H1 (cell line): ENCODE measurements around the gene CSTF3. TPM values are rescaled to one million over a fixed set of nuclear protein-coding genes. Genes with fewer than 3 reads are reported as not detected.

Experiments
- CTCF ChIA-PET: fragments of 300-600 bp; sonication (Branson Sonifier 250); formaldehyde crosslinking; loops from one replicate; lab custom pipeline; 2021; ENCODE audit not compliant: partially characterized antibody; lab: Charles Lee
- POLR2A ChIA-PET: fragments of 300-600 bp; sonication (Branson Sonifier 250); formaldehyde crosslinking; loops from one replicate; lab custom pipeline; 2021; ENCODE audit warnings: inconsistent platforms; ENCODE audit not compliant: partially characterized antibody; lab: Charles Lee
- DNase-seq, 2 experiments: peaks; one replicate each; pipeline versions ENCODE4 v3.0.0 to v3.0.0-alpha.2; 2010 to 2022; ENCODE audit warnings: low spot score in 2 of 2, low read depth in 1 of 2, mixed read lengths in 1 of 2
- FAIRE-seq: peaks from 2 replicates; lab custom pipeline; 2011; peaks lifted over from hg19 to GRCh38; lab: Jason Lieb, UNC
- H2AFZ ChIP-seq: 2 replicates; pipeline ENCODE4 v1.8.1; 2012; ENCODE audit warnings: low read length, inconsistent platforms
- H2AK5ac ChIP-seq: 2 replicates; pipeline ENCODE4 v1.6.1; 2013; ENCODE audit warnings: low read depth, low read length
- H2BK120ac ChIP-seq: replicated peaks from 2 replicates; pipeline ENCODE3; 2013; ENCODE audit warnings: low read depth, low read length, inconsistent platforms
- H2BK12ac ChIP-seq: 2 replicates; pipeline ENCODE4 v1.6.1; 2013; ENCODE audit warnings: low read depth, low read length
- H2BK15ac ChIP-seq: 2 replicates; pipeline ENCODE4 v1.6.1; 2013; ENCODE audit warnings: low read length
- H2BK20ac ChIP-seq: 2 replicates; pipeline ENCODE4 v1.6.1; 2013; ENCODE audit warnings: low read length
- H2BK5ac ChIP-seq: 2 replicates; pipeline ENCODE4 v1.6.1; 2013; ENCODE audit warnings: low read depth, low read length
- H3K14ac ChIP-seq: 2 replicates; pipeline ENCODE4 v1.6.1; 2013; ENCODE audit warnings: inconsistent platforms; ENCODE audit not compliant: insufficient read length
- H3K18ac ChIP-seq: 2 replicates; pipeline ENCODE4 v1.6.1; 2013; ENCODE audit warnings: low read length; ENCODE audit errors: extremely low read depth
- H3K23ac ChIP-seq: 2 replicates; pipeline ENCODE4 v1.6.1; 2013; ENCODE audit warnings: inconsistent platforms; ENCODE audit not compliant: insufficient read length
- H3K23me2 ChIP-seq: 2 replicates; pipeline ENCODE4 v1.6.1; 2013; ENCODE audit warnings: low read depth, low read length
- H3K27ac ChIP-seq: 2 replicates; pipeline ENCODE4 v1.6.1; 2011; ENCODE audit warnings: low read depth, low read length, inconsistent platforms
- H3K27me3 ChIP-seq, 4 experiments: replicated peaks in 1 of 4; 1 replicate in 1 of 4; 2 replicates in 3 of 4; pipeline versions ENCODE4 v1.6.1 to v1.8.1; 2011 to 2013; ENCODE audit warnings: low read length in 3 of 4, mild to moderate bottlenecking in 3 of 4, inconsistent platforms in 2 of 4, mixed read lengths in 2 of 4, moderate library complexity in 1 of 4; ENCODE audit not compliant: control insufficient read depth in 3 of 4, insufficient read depth in 3 of 4; ENCODE audit errors: extremely low read depth in 1 of 4
- H3K36me3 ChIP-seq, 4 experiments: 2 replicates each; pipeline versions ENCODE4 v1.6.1 to v1.8.1; 2011 to 2013; ENCODE audit warnings: mild to moderate bottlenecking in 4 of 4, low read length in 3 of 4, moderate library complexity in 2 of 4, control low read depth in 1 of 4, inconsistent platforms in 1 of 4; ENCODE audit not compliant: insufficient read depth in 4 of 4, control insufficient read depth in 2 of 4
- H3K4ac ChIP-seq: replicated peaks from 2 replicates; pipeline ENCODE3; 2013; ENCODE audit warnings: low read length, low read depth, mixed read lengths, inconsistent platforms; ENCODE audit not compliant: insufficient read length
- H3K4me1 ChIP-seq, 4 experiments: replicated peaks in 1 of 4; 1 replicate in 1 of 4; 2 replicates in 3 of 4; pipeline versions ENCODE4 v1.6.1 to v1.8.1; 2011 to 2013; ENCODE audit warnings: low read length in 3 of 4, inconsistent platforms in 2 of 4, mixed read lengths in 1 of 4; ENCODE audit not compliant: insufficient read depth in 4 of 4, control insufficient read depth in 3 of 4
- H3K4me2 ChIP-seq, 2 experiments: 2 replicates each; pipeline versions ENCODE4 v1.6.1 to v1.8.1; 2011 to 2013; ENCODE audit warnings: low read depth in 2 of 2, low read length in 2 of 2, control low read depth in 1 of 2, inconsistent platforms in 1 of 2, mild to moderate bottlenecking in 1 of 2; ENCODE audit not compliant: insufficient read depth in 1 of 2
- H3K4me3 ChIP-seq, 4 experiments: fragments of 200-600, 300-600 bp in 1 of 4; sonication (generic), shearing (Covaris generic), sonication (Bioruptor Twin) in 1 of 4; 2 replicates each; pipeline versions ENCODE4 v1.5.1 to v1.8.1; 2011 to 2016; ENCODE audit warnings: low read length in 4 of 4, low read depth in 3 of 4, control low read depth in 2 of 4, inconsistent platforms in 2 of 4, mild to moderate bottlenecking in 2 of 4, mixed read lengths in 1 of 4, moderate library complexity in 1 of 4; ENCODE audit not compliant: insufficient read depth in 2 of 4; ENCODE audit errors: extremely low read depth in 1 of 4
- H3K56ac ChIP-seq: replicated peaks from 2 replicates; pipeline ENCODE3; 2013; ENCODE audit warnings: low read depth, mild to moderate bottlenecking, mixed read lengths, low read length, inconsistent platforms; ENCODE audit not compliant: insufficient read length
- H3K79me1 ChIP-seq: 2 replicates; pipeline ENCODE4 v1.6.1; 2013; ENCODE audit warnings: low read depth, low read length, control low read depth
- H3K79me2 ChIP-seq, 2 experiments: 2 replicates each; pipeline versions ENCODE4 v1.6.1 to v1.8.1; 2012 to 2013; ENCODE audit warnings: low read length in 2 of 2, mild to moderate bottlenecking in 2 of 2, inconsistent platforms in 1 of 2; ENCODE audit not compliant: insufficient read depth in 2 of 2, control insufficient read depth in 1 of 2
- H3K9ac ChIP-seq, 4 experiments: replicated peaks in 1 of 4; 1 replicate in 1 of 4; 2 replicates in 3 of 4; pipeline versions ENCODE4 v1.6.1 to v1.8.1; 2011 to 2013; ENCODE audit warnings: low read depth in 3 of 4, low read length in 3 of 4, control low read depth in 2 of 4, mild to moderate bottlenecking in 2 of 4, moderate library complexity in 2 of 4, inconsistent platforms in 1 of 4; ENCODE audit errors: extremely low read depth in 1 of 4
- H3K9me3 ChIP-seq, 2 experiments: 2 replicates each; pipeline versions ENCODE4 v1.6.1 to v1.8.1; 2012 to 2013; ENCODE audit warnings: mild to moderate bottlenecking in 2 of 2, moderate library complexity in 2 of 2, control low read depth in 1 of 2, inconsistent platforms in 1 of 2, low read depth in 1 of 2, low read length in 1 of 2, mixed read lengths in 1 of 2; ENCODE audit not compliant: insufficient read depth in 2 of 2
- H4K20me1 ChIP-seq, 2 experiments: replicated peaks in 1 of 2; 2 replicates each; pipeline versions ENCODE3 to v1.8.1; 2011 to 2013; ENCODE audit warnings: inconsistent platforms in 2 of 2, low read length in 2 of 2, mild to moderate bottlenecking in 1 of 2; ENCODE audit not compliant: insufficient read depth in 2 of 2, control insufficient read depth in 1 of 2
- H4K5ac ChIP-seq: 2 replicates; pipeline ENCODE4 v1.6.1; 2013; ENCODE audit warnings: low read length, low read depth, mixed read lengths, inconsistent platforms; ENCODE audit not compliant: insufficient read length
- H4K8ac ChIP-seq: 2 replicates; pipeline ENCODE4 v1.8.0; 2013; ENCODE audit warnings: mild to moderate bottlenecking, moderate library complexity, low read length, inconsistent platforms; ENCODE audit not compliant: insufficient read depth; ENCODE audit errors: extremely low read depth
- H4K91ac ChIP-seq: replicated peaks from 2 replicates; pipeline ENCODE3; 2013; ENCODE audit warnings: low read length, mixed read lengths, inconsistent platforms; ENCODE audit not compliant: insufficient read length
- ASH2L ChIP-seq: fragments of 200-600, 300-600 bp; sonication (generic); IDR thresholded peaks from one replicate; pipeline ENCODE4 v1.7.1; 2017; ENCODE audit warnings: low read length
- BCL11A ChIP-seq, 2 experiments: IDR thresholded peaks; one replicate each; pipeline ENCODE4 v1.6.1; 2011; ENCODE audit warnings: low read depth in 2 of 2, low read length in 2 of 2, mild to moderate bottlenecking in 2 of 2
- BRCA1 ChIP-seq: IDR thresholded peaks from 2 replicates; pipeline ENCODE4 v1.6.1; 2012; ENCODE audit warnings: low read depth, low read length, improper control_type of control experiment
- CTBP2 ChIP-seq: IDR thresholded peaks from 2 replicates; pipeline ENCODE4 v1.7.0; 2011; ENCODE audit warnings: borderline replicate concordance, mild to moderate bottlenecking, moderate library complexity, mixed read lengths, low read length; ENCODE audit not compliant: insufficient read depth, insufficient read length
- EZH2 ChIP-seq: fragments of 200-600 bp; sonication (generic); IDR thresholded peaks from 2 replicates; pipeline ENCODE4 v1.7.1; 2012; ENCODE audit warnings: low read depth, mild to moderate bottlenecking, moderate library complexity, low read length, inconsistent platforms; ENCODE audit not compliant: severe bottlenecking
- NANOG ChIP-seq: IDR thresholded peaks from 2 replicates; pipeline ENCODE4 v1.6.1; 2011; ENCODE audit warnings: low read length, low read depth, mild to moderate bottlenecking, inconsistent platforms; ENCODE audit not compliant: insufficient read depth, poor library complexity, severe bottlenecking
- NRF1 ChIP-seq: IDR thresholded peaks from 2 replicates; pipeline ENCODE4 v1.6.1; 2011; ENCODE audit warnings: mild to moderate bottlenecking, low read depth, low read length, improper control_type of control experiment
- POLR2A ChIP-seq, 2 experiments: IDR thresholded peaks; 1 replicate in 1 of 2; 2 replicates in 1 of 2; pipeline ENCODE4 v1.6.1; 2011; ENCODE audit warnings: low read depth in 2 of 2, low read length in 2 of 2, mild to moderate bottlenecking in 2 of 2; ENCODE audit errors: control extremely low read depth in 1 of 2
- POU5F1 ChIP-seq: IDR thresholded peaks from 2 replicates; pipeline ENCODE4 v1.6.1; 2011; ENCODE audit warnings: low read depth, mild to moderate bottlenecking, low read length, moderate library complexity
- RNF2 ChIP-seq: fragments of 200-900, 300-1000 bp; sonication (generic); IDR thresholded peaks from 2 replicates; pipeline ENCODE4 v1.7.1; 2016; ENCODE audit warnings: borderline replicate concordance, low read depth, mild to moderate bottlenecking, antibody characterized with exemption, low read length; ENCODE audit not compliant: poor library complexity, severe bottlenecking; ENCODE audit errors: missing control alignments
- TAF1 ChIP-seq: IDR thresholded peaks from 2 replicates; pipeline ENCODE4 v1.6.1; 2011; ENCODE audit warnings: mild to moderate bottlenecking, low read depth, low read length
- WGBS, 2 experiments: shearing (Covaris generic) in 1 of 2; methylation state at CpG; one replicate each; pipeline versions ENCODE4 v1.1.6 to v1.1.7; 2013 to 2015; ENCODE audit warnings: low lambda C conversion rate in 2 of 2, mixed read lengths in 2 of 2, inconsistent platforms in 1 of 2, low coverage in 1 of 2, missing lambda C conversion rate in 1 of 2; ENCODE audit not compliant: insufficient replicate concordance in 2 of 2, insufficient coverage in 1 of 2, insufficient read length in 1 of 2; ENCODE audit errors: extremely low coverage in 1 of 2, missing lambda C conversion rate in 1 of 2; 5-methylcytosine and 5-hydroxymethylcytosine counted together
- polyA plus RNA-seq, 7 experiments: library from polyadenylated mRNA; depleted of rRNA in 3 of 7; stranded (reverse) in 5 of 7; unstranded in 2 of 7; fragments of >200 nt in 5 of 7; fragments of 200-250 nt in 2 of 7; gene quantifications; 1 replicate in 5 of 7; 2 replicates in 1 of 7; 4 replicates in 1 of 7; pipeline versions ENCODE4 v1.2.1 to v1.2.3, GENCODE V29; 2011 to 2013; ENCODE audit warnings: missing spikeins in 2 of 7, mixed read lengths in 2 of 7
- total RNA-seq: library from RNA; stranded (reverse); fragmentation: NEBNext Ultra II Directional; extraction: Animal tissue kit (Norgen Biotek cat#: 25700); gene quantifications from 2 replicates; pipeline ENCODE4 v1.2.1, GENCODE V29; 2021
- TF ChIP-seq, protein P1 (sequence below): IDR thresholded peaks from 2 replicates; pipeline ENCODE4 v1.6.1; 2012; ENCODE audit warnings: inconsistent platforms

The CSTF3 gene
- total and polyA plus RNA-seq, 2 of the 8 experiments (the other 6 are each of a cell fraction or from before 2014, with no cell fraction given): 22.3 to 54.7 TPM

GRCh38 chr11:33162831-33163230 is 1.6 kb upstream of the CSTF3 start:
- Histone ChIP-seq H4K5ac (no peak overlapping the region), H2BK20ac (no peak overlapping the region), H2BK12ac (no peak overlapping the region), H2BK120ac (no peak overlapping the region), H2AK5ac (no peak overlapping the region), H2AFZ (no peak overlapping the region), H3K18ac (no peak overlapping the region), H3K4me2 (no peak overlapping the region), H3K4ac (no peak overlapping the region), H3K79me1 (no peaks in the 10 kb centered on the region), H3K23me2 (peaks cover 2% of the 10 kb centered on the region), H3K79me2 (peaks cover 32 to 44% of the 10 kb centered on the region in 2 experiments), H3K4me1 (peaks cover 0 to 9% (median 1%) of the 10 kb centered on the region in 4 experiments; a peak in 1 of 7 replicates), H3K23ac (no peak overlapping the region), H4K20me1 (peaks cover 11% of the 10 kb centered on the region in 2 experiments), H2BK15ac (no peak overlapping the region), H3K27me3 (no peaks in the 10 kb centered on the region), H3K9ac (no peak overlapping the region), H4K8ac (no peak overlapping the region), H3K4me3 (no peak overlapping the region), H3K14ac (no peak overlapping the region), H4K91ac (no peak overlapping the region), H2BK5ac (no peak overlapping the region), H3K9me3 (no peaks in the 10 kb centered on the region; a peak in 1 of 4 replicates), H3K36me3 (no peaks in the 10 kb centered on the region; a peak in 1 of 8 replicates), H3K27ac (no peak overlapping the region), H3K56ac (no peak overlapping the region)
- FAIRE-seq: no peak
- CTCF ChIA-PET: interaction anchor here (0.6 to 0.8 kb wide), 2 partner anchors 23 to 158 kb away, joined by 3 read pairs; no protein-coding TSS in a partner anchor
- POLR2A ChIA-PET: interaction anchor here (0.6 to 4.0 kb wide), 5 partner anchors 16 to 400 kb away, joined by 3 to 46 read pairs (median 4); no protein-coding TSS in a partner anchor
- 95% methylated on average over 8 of the region's 8 CpGs; no CpG with 5 or more reads in 1 of the 2 experiments for WGBS, 2 experiments
- DNase-seq: no peak
- TF ChIP-seq, protein P1, sequence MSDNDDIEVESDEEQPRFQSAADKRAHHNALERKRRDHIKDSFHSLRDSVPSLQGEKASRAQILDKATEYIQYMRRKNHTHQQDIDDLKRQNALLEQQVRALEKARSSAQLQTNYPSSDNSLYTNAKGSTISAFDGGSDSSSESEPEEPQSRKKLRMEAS: no peak
- TF ChIP-seq POU5F1 (no peak), BRCA1 (no peak), RNF2 (no peak), EZH2 (no peak), TAF1 (no peak), NANOG (no peak), BCL11A (IDR thresholded peaks at IDR 0.05; ENCODE audit: low read depth in 2 of 2, low read length in 2 of 2) (no peak), ASH2L (no peak), POLR2A (IDR thresholded peaks at IDR 0.05; ENCODE audit: control extremely low read depth in 1 of 2, low read depth in 2 of 2, low read length in 2 of 2) (no peak), NRF1 (no peak), CTBP2 (no peak)
